ENCODE results near the gene PIAS2.

GRCh38 chr18:46917108-46917802, at the start of gene PIAS2, which contains the start of gene KATNAL2:
- TF ChIP-seq EZH2 (IDR thresholded peaks at IDR 0.05; ENCODE audit: low read depth, unreplicated experiment) (no peak), POLR2AphosphoS5 (IDR thresholded peaks at IDR 0.05; ENCODE audit: low read depth) (peak; percentile 77)
- TF ChIP-seq, protein P1, sequence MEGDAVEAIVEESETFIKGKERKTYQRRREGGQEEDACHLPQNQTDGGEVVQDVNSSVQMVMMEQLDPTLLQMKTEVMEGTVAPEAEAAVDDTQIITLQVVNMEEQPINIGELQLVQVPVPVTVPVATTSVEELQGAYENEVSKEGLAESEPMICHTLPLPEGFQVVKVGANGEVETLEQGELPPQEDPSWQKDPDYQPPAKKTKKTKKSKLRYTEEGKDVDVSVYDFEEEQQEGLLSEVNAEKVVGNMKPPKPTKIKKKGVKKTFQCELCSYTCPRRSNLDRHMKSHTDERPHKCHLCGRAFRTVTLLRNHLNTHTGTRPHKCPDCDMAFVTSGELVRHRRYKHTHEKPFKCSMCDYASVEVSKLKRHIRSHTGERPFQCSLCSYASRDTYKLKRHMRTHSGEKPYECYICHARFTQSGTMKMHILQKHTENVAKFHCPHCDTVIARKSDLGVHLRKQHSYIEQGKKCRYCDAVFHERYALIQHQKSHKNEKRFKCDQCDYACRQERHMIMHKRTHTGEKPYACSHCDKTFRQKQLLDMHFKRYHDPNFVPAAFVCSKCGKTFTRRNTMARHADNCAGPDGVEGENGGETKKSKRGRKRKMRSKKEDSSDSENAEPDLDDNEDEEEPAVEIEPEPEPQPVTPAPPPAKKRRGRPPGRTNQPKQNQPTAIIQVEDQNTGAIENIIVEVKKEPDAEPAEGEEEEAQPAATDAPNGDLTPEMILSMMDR (conservative IDR thresholded peaks at IDR 0.05; ENCODE audit: low read depth in 2 of 2), result no peak
